GM03348 (cell line): ENCODE measurements around the gene PLEKHN1.

Experiments
- DNase-seq: peaks from one replicate; pipeline ENCODE4 v3.0.0; 2012; ENCODE audit warnings: low spot score

Gene PLEKHN1

GRCh38 chr1:966135-966703 is at the start of gene PLEKHN1:
PLEKHN1 (plus strand) TSS chr1:966482; CDS start chr1:966532, 50 bp downstream.
- DNase-seq: peak; percentile 77

- no peak for DNase-seq
Measured at GRCh38 chr1:917076-917459, 49.2 kb upstream of the PLEKHN1 start.

GRCh38 chr1:917466-918091 is 48.7 kb upstream of the PLEKHN1 start:
- DNase-seq: no peak

GRCh38 chr1:918353-918752 is 47.9 kb upstream of the PLEKHN1 start:
- DNase-seq: no peak

GRCh38 chr1:918843-919242 is 47.4 kb upstream of the PLEKHN1 start:
- no peak for DNase-seq

- no peak for DNase-seq
Measured at GRCh38 chr1:919271-919872, 46.9 kb upstream of the PLEKHN1 start.

- no peak for DNase-seq
Measured at GRCh38 chr1:920010-920409, 46.3 kb upstream of the PLEKHN1 start.

- DNase-seq: no peak
Measured at GRCh38 chr1:920521-920920, 45.8 kb upstream of the PLEKHN1 start.

- DNase-seq: peak; percentile 93
Measured at GRCh38 chr1:921011-921837, 45.1 kb upstream of the PLEKHN1 start.

GRCh38 chr1:923131-923990 is 42.9 kb upstream of the PLEKHN1 start, which contains the start of gene SAMD11:
SAMD11 (plus strand) TSS chr1:923923; CDS start chr1:924432, 509 bp downstream.
- DNase-seq: peak; percentile 87

GRCh38 chr1:923991-924655 is 42.2 kb upstream of the PLEKHN1 start:
- peak; percentile 64 for DNase-seq

GRCh38 chr1:924656-925560 is 41.4 kb upstream of the PLEKHN1 start:
- peak; percentile 70 for DNase-seq

GRCh38 chr1:925561-926421 is 40.5 kb upstream of the PLEKHN1 start:
- peak; percentile 92 for DNase-seq

- DNase-seq: no peak
Measured at GRCh38 chr1:927234-927633, 39.0 kb upstream of the PLEKHN1 start.

- DNase-seq: no peak
Measured at GRCh38 chr1:927748-928147, 38.5 kb upstream of the PLEKHN1 start.

GRCh38 chr1:928825-929661 is 37.2 kb upstream of the PLEKHN1 start:
- DNase-seq: no peak

- no peak for DNase-seq
Measured at GRCh38 chr1:929712-930632, 36.3 kb upstream of the PLEKHN1 start.
